B cell (primary cell): Measurements from ENCODE around the gene LCN2. TPM values are rescaled to one million over a fixed set of nuclear protein-coding genes. Genes with fewer than 3 reads are reported as not detected.
"Not testable (repeated sequence)": the region's sequence is repeated elsewhere in the genome, so short reads cannot be mapped to it uniquely, and the experiment has no call there.

Source experiments
- ATAC-seq: fragments of 200-7000 bp; cut with Tn5 transposase; one replicate; pipeline ENCODE4 v1.10.0; 2021; ENCODE audit warnings: low read depth, mild to moderate bottlenecking, moderate number of reproducible peaks, moderate library complexity
- CTCF ChIA-PET: fragments of 350-600 bp; sonication (Branson Sonifier 250); formaldehyde crosslinking; loops from one replicate; lab custom pipeline; 2021; ENCODE audit warnings: antibody characterized with exemption, inconsistent platforms; lab: Charles Lee
- POLR2A ChIA-PET: fragments of 350-600 bp; sonication (Branson Sonifier 250); formaldehyde crosslinking; loops from one replicate; lab custom pipeline; 2021; ENCODE audit warnings: antibody characterized with exemption; lab: Charles Lee
- DNase-seq: peaks from one replicate; pipeline ENCODE4 v3.0.0; 2013
- H2AFZ ChIP-seq: 2 replicates; pipeline ENCODE4 v1.6.1; 2012; ENCODE audit warnings: mild to moderate bottlenecking, low read depth, low read length; ENCODE audit not compliant: insufficient read depth, poor library complexity, severe bottlenecking
- H3K27ac ChIP-seq, 2 donors: 1 replicate in 1 of 2; 2 replicates in 1 of 2; pipeline ENCODE4 v1.5.1; 2012 to 2013; ENCODE audit warnings: low read length in 2 of 2, mild to moderate bottlenecking in 2 of 2, moderate library complexity in 1 of 2
- H3K27me3 ChIP-seq, 4 experiments: fragments of 200-600 bp in 1 of 4; sonication (generic) in 1 of 4; replicated peaks in 1 of 4; 1 replicate in 2 of 4; 2 replicates in 2 of 4; pipeline versions ENCODE4 v1.6.1 to v1.7.0; 2013 to 2016; ENCODE audit warnings: low read length in 3 of 4, mild to moderate bottlenecking in 2 of 4, mixed read lengths in 1 of 4, moderate library complexity in 1 of 4; ENCODE audit not compliant: insufficient read depth in 4 of 4, control insufficient read depth in 3 of 4; ENCODE audit errors: control extremely low read depth in 1 of 4
- H3K36me3 ChIP-seq, 2 experiments: replicated peaks in 1 of 2; 1 replicate in 1 of 2; 2 replicates in 1 of 2; pipeline versions ENCODE4 v1.6.1 to v1.7.1; 2013; ENCODE audit warnings: low read length in 1 of 2; ENCODE audit not compliant: insufficient read depth in 2 of 2, control insufficient read depth in 1 of 2; ENCODE audit errors: control extremely low read depth in 1 of 2, extremely low read depth in 1 of 2
- H3K4me1 ChIP-seq, 2 donors: fragments of 200-600 bp in 1 of 2; sonication (generic) in 1 of 2; 1 replicate in 1 of 2; 2 replicates in 1 of 2; pipeline versions ENCODE4 v1.5.1 to v1.6.1; 2013 to 2017; ENCODE audit warnings: low read length in 2 of 2; ENCODE audit not compliant: control insufficient read depth in 2 of 2, insufficient read depth in 2 of 2
- H3K4me2 ChIP-seq: replicated peaks from 2 replicates; pipeline ENCODE3; 2012; ENCODE audit warnings: mild to moderate bottlenecking, low read depth, low read length; ENCODE audit not compliant: poor library complexity, severe bottlenecking
- H3K4me3 ChIP-seq, 5 experiments: fragments of 200-600 bp in 1 of 5; sonication (generic) in 1 of 5; 1 replicate in 3 of 5; 2 replicates in 2 of 5; pipeline versions ENCODE4 v1.5.1 to v1.7.0; 2011 to 2016; ENCODE audit warnings: low read length in 4 of 5, mild to moderate bottlenecking in 4 of 5, low read depth in 2 of 5, control low read depth in 1 of 5, moderate library complexity in 1 of 5; ENCODE audit not compliant: insufficient read depth in 1 of 5; ENCODE audit errors: control extremely low read depth in 1 of 5, extremely low read depth in 1 of 5
- H3K79me2 ChIP-seq: fragments of 200-600 bp; sonication (generic); one replicate; pipeline ENCODE4 v1.6.0; 2016; ENCODE audit warnings: low read length; ENCODE audit not compliant: control insufficient read depth, insufficient read depth
- H3K9ac ChIP-seq: fragments of 200-600 bp; sonication (generic); 2 replicates; pipeline ENCODE4 v1.6.1; 2017; ENCODE audit warnings: mild to moderate bottlenecking, low read length, moderate library complexity
- H3K9me3 ChIP-seq, 3 donors: one replicate each; pipeline versions ENCODE4 v1.6.1 to v1.7.1; 2013; ENCODE audit warnings: low read length in 2 of 3; ENCODE audit not compliant: control insufficient read depth in 2 of 3, insufficient read depth in 1 of 3; ENCODE audit errors: control extremely low read depth in 1 of 3
- H4K20me1 ChIP-seq: 2 replicates; pipeline ENCODE4 v1.6.0; 2012; ENCODE audit warnings: mild to moderate bottlenecking, low read length; ENCODE audit not compliant: insufficient read depth, control insufficient read depth, poor library complexity, severe bottlenecking
- H3K27ac Mint-ChIP-seq: one replicate; pipeline ENCODE4 v1.8.0; 2021; ENCODE audit warnings: mixed read lengths
- H3K27me3 Mint-ChIP-seq: one replicate; pipeline ENCODE4 v1.8.0; 2021; ENCODE audit warnings: mixed read lengths
- H3K4me1 Mint-ChIP-seq: one replicate; pipeline ENCODE4 v1.8.0; 2021; ENCODE audit warnings: mixed read lengths
- H3K4me3 Mint-ChIP-seq: one replicate; pipeline ENCODE4 v1.8.0; 2021; ENCODE audit warnings: mixed read lengths
- H3K9me3 Mint-ChIP-seq: one replicate; pipeline ENCODE4 v1.8.0; 2022; ENCODE audit warnings: mixed read lengths; ENCODE audit not compliant: insufficient read depth
- EZH2 ChIP-seq: IDR thresholded peaks from 2 replicates; pipeline ENCODE4 v1.6.1; 2012; ENCODE audit warnings: borderline replicate concordance, low read depth, mild to moderate bottlenecking, moderate library complexity, low read length; ENCODE audit not compliant: insufficient read depth, poor library complexity, severe bottlenecking
- WGBS: methylation state at CpG from one replicate; pipeline ENCODE4 v1.1.5; 2013; ENCODE audit warnings: missing lambda C conversion rate; ENCODE audit not compliant: insufficient coverage; 5-methylcytosine and 5-hydroxymethylcytosine counted together
- intact Hi-C: fragments of 100-400 bp; cut with micrococcal nuclease; formaldehyde crosslinking; loops from one replicate; pipeline ENCODE4 v1.10.0; 2022
- polyA plus RNA-seq: library from polyadenylated mRNA; depleted of rRNA; stranded (reverse); fragments of >200 nt; gene quantifications from 2 replicates; pipeline ENCODE4 v1.2.3, GENCODE V29; 2012
- total RNA-seq, 2 donors: library from RNA; stranded (reverse); fragments of 120-200 nt in 1 of 2; gene quantifications; 1 replicate in 1 of 2; 2 replicates in 1 of 2; pipeline versions ENCODE4 v1.2.3 to v1.2.4, GENCODE V29; 2013 to 2022
- TF ChIP-seq, protein P1 (sequence below): fragments of 200-600 bp; IDR thresholded peaks from one replicate; pipeline ENCODE4 v1.8.0; 2022; ENCODE audit warnings: antibody characterized with exemption, mild to moderate bottlenecking

LCN2 gene
- total and polyA plus RNA-seq, 2 donors (not counting 1 experiment from before 2014, with no cell fraction given): not detected

DNA sequence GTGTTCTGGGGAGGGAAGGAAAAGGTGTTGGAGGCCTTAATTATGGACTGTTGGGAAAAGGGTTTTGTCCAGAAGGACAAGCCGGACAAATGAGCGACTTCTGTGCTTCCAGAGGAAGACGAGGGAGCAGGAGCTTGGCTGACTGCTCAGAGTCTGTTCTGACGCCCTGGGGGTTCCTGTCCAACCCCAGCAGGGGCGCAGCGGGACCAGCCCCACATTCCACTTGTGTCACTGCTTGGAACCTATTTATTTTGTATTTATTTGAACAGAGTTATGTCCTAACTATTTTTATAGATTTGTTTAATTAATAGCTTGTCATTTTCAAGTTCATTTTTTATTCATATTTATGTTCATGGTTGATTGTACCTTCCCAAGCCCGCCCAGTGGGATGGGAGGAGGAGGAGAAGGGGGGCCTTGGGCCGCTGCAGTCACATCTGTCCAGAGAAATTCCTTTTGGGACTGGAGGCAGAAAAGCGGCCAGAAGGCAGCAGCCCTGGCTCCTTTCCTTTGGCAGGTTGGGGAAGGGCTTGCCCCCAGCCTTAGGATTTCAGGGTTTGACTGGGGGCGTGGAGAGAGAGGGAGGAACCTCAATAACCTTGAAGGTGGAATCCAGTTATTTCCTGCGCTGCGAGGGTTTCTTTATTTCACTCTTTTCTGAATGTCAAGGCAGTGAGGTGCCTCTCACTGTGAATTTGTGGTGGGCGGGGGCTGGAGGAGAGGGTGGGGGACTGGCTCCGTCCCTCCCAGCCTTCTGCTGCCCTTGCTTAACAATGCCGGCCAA is 40.8 kb upstream of the LCN2 start:
- WGBS: 97% methylated on average over 9 of the region's 15 CpGs
- Mint-ChIP-seq H3K4me3 (no peak overlapping the region), H3K27me3 (no peaks in the 10 kb centered on the region), H3K27ac (no peak overlapping the region), H3K9me3 (no peaks in the 10 kb centered on the region), H3K4me1 (peaks cover 6% of the 10 kb centered on the region)
- Histone ChIP-seq H3K9me3 (no peaks in the 10 kb centered on the region), H3K4me2 (no peak overlapping the region), H3K27ac (no peak overlapping the region), H4K20me1 (peaks cover 25% of the 10 kb centered on the region), H2AFZ (no peak overlapping the region), H3K4me1 (no peaks in the 10 kb centered on the region), H3K9ac (no peak overlapping the region), H3K27me3 (no peaks in the 10 kb centered on the region), H3K4me3 (no peak overlapping the region), H3K36me3 (peaks cover 9 to 51% of the 10 kb centered on the region in 2 experiments), H3K79me2 (peaks cover 9% of the 10 kb centered on the region)
- CTCF ChIA-PET: no interaction called here
- ATAC-seq (no peak), DNase-seq (no peak)
- POLR2A ChIA-PET: no interaction called here
- TF ChIP-seq EZH2: no peak
- TF ChIP-seq, protein P1, sequence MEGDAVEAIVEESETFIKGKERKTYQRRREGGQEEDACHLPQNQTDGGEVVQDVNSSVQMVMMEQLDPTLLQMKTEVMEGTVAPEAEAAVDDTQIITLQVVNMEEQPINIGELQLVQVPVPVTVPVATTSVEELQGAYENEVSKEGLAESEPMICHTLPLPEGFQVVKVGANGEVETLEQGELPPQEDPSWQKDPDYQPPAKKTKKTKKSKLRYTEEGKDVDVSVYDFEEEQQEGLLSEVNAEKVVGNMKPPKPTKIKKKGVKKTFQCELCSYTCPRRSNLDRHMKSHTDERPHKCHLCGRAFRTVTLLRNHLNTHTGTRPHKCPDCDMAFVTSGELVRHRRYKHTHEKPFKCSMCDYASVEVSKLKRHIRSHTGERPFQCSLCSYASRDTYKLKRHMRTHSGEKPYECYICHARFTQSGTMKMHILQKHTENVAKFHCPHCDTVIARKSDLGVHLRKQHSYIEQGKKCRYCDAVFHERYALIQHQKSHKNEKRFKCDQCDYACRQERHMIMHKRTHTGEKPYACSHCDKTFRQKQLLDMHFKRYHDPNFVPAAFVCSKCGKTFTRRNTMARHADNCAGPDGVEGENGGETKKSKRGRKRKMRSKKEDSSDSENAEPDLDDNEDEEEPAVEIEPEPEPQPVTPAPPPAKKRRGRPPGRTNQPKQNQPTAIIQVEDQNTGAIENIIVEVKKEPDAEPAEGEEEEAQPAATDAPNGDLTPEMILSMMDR: no peak
- intact Hi-C loops: no loop called here

DNA sequence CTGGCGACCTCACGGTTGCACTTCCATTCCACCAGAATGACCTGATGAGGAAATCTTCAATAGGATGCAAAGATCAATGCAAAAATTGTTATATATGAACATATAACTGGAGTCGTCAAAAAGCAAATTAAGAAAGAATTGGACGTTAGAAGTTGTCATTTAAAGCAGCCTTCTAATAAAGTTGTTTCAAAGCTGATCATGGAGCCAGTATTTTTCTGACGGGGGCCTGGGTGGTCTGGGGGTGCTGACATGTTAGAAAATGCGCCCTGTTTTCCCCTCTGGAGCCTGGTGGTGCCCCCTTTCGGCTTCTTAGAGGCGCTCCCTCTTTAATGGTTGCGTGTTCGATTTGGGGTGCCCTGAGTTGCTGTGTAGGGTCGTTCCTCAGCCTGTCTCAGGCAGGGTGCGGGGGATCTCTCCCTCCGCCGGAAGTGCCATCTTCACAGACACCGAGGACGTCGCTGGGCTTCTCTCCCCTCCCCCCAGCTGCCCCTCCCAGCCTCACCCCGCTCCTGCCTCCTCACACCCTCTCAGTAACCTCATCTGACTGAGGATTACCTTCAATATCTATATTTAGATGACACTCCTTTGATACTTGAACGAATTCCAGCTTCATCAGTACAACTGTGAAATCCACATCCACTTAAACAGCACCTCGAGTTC is 40.1 kb upstream of the LCN2 start:
- CTCF ChIA-PET: interaction anchor here (0.9 kb wide), 1 partner anchor 148 kb away, joined by 3 read pairs; no protein-coding TSS in a partner anchor
- no peak overlapping the region for H2AFZ ChIP-seq
- peaks cover 0 to under 1% of the 10 kb centered on the region in 2 donors for H3K4me1 ChIP-seq
- Mint-ChIP-seq H3K4me1 (peaks cover 8% of the 10 kb centered on the region), H3K9me3 (no peaks in the 10 kb centered on the region), H3K27me3 (no peaks in the 10 kb centered on the region), H3K4me3 (no peak overlapping the region), H3K27ac (no peak overlapping the region)
- no peaks in the 10 kb centered on the region for H3K27me3 ChIP-seq
- intact Hi-C loops: no loop called here
- H3K27ac ChIP-seq: no peak overlapping the region
- WGBS: 93% methylated on average over 14 of the region's 20 CpGs
- DNase-seq: no peak
- no peaks in the 10 kb centered on the region for H3K9me3 ChIP-seq
- ATAC-seq: no peak
- H3K4me2 ChIP-seq: no peak overlapping the region
- no peak overlapping the region for H3K4me3 ChIP-seq
- H3K79me2 ChIP-seq: peaks cover 6% of the 10 kb centered on the region
- POLR2A ChIA-PET: no interaction called here
- H4K20me1 ChIP-seq: peaks cover 20% of the 10 kb centered on the region
- no peak for TF ChIP-seq EZH2
- TF ChIP-seq, protein P1: no peak
- H3K9ac ChIP-seq: no peak overlapping the region
- H3K36me3 ChIP-seq: peaks cover 9 to 49% of the 10 kb centered on the region in 2 experiments

DNA sequence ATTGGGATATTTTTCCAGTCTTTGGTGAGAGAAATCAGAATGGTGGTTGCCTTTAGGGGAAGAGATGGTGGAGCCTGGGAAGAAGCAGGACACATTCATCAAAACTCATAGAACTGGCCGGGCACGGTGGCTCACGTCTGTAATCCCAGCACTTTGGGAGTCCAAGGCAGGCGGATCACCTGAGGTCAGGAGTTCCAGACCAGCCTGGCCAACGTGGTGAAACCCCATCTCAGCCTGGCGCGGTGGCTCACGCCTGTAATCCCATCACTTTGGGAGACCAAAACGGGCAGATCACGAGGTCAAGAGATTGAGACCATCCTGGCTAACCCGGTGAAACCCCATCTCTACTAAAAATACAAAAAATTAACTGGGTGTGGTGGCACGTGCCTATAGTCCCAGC is 37.5 kb upstream of the LCN2 start:
- H3K9me3 ChIP-seq, CTCF ChIA-PET, H3K27me3 ChIP-seq, H3K4me3 Mint-ChIP-seq, intact Hi-C loops, H3K4me2 ChIP-seq, H3K9ac ChIP-seq, H3K9me3 Mint-ChIP-seq, H3K27me3 Mint-ChIP-seq, H2AFZ ChIP-seq, H3K4me3 ChIP-seq, ATAC-seq, H3K27ac ChIP-seq, DNase-seq, H4K20me1 ChIP-seq, H3K79me2 ChIP-seq: not testable (repeated sequence)
- peak overlapping the region; percentile 46 for H3K27ac Mint-ChIP-seq
- Histone ChIP-seq H3K4me1 (peaks cover 25 to 26% of the 10 kb centered on the region in 2 donors), H3K36me3 (peaks cover 9 to 29% of the 10 kb centered on the region in 2 experiments)
- peaks cover 31% of the 10 kb centered on the region for H3K4me1 Mint-ChIP-seq
- 94% methylated on average over 10 of the region's 12 CpGs for WGBS
- POLR2A ChIA-PET: interaction anchor here (0.7 kb wide), 1 partner anchor 51 kb away, joined by 3 read pairs; no protein-coding TSS in a partner anchor
